ENCODE data around the gene AKIP1.
"Not testable (repeated sequence)": the region's sequence is repeated elsewhere in the genome, so short reads cannot be mapped to it uniquely, and the experiment has no call there.

GRCh38 chr11:8881585-8881984 is 29.4 kb upstream of the AKIP1 start:
- TF ChIP-seq, protein P1, sequence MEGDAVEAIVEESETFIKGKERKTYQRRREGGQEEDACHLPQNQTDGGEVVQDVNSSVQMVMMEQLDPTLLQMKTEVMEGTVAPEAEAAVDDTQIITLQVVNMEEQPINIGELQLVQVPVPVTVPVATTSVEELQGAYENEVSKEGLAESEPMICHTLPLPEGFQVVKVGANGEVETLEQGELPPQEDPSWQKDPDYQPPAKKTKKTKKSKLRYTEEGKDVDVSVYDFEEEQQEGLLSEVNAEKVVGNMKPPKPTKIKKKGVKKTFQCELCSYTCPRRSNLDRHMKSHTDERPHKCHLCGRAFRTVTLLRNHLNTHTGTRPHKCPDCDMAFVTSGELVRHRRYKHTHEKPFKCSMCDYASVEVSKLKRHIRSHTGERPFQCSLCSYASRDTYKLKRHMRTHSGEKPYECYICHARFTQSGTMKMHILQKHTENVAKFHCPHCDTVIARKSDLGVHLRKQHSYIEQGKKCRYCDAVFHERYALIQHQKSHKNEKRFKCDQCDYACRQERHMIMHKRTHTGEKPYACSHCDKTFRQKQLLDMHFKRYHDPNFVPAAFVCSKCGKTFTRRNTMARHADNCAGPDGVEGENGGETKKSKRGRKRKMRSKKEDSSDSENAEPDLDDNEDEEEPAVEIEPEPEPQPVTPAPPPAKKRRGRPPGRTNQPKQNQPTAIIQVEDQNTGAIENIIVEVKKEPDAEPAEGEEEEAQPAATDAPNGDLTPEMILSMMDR (IDR thresholded peaks at IDR 0.05; ENCODE audit: low read length), result not testable (repeated sequence)
- not testable (repeated sequence) for TF ChIP-seq EZH2 (optimal IDR thresholded peaks at IDR 0.05; ENCODE audit: low read depth, low read length); EZH2phosphoT487 (IDR thresholded peaks at IDR 0.05; ENCODE audit: low read length)

Measured in MM.1S (cell line).